GM19438 (cell line): ENCODE measurements around the gene COL5A2.

ENCODE experiments used
- ATAC-seq: cut with Tn5 transposase; IDR thresholded peaks from one replicate; pipeline ENCODE4 v1.9.1; 2021; ENCODE audit warnings: low read depth; ENCODE audit not compliant: unreplicated experiment

Gene COL5A2

GRCh38 chr2:189179570-189179950 is at the start of gene COL5A2:
COL5A2 (minus strand) TSS chr2:189179761; CDS start chr2:189179604, 157 bp downstream.
- no peak for ATAC-seq

GRCh38 chr2:189226017-189226416 is 46.5 kb upstream of the COL5A2 start:
- ATAC-seq: no peak

GRCh38 chr2:189225032-189225431 is 45.5 kb upstream of the COL5A2 start:
- ATAC-seq: no peak

- ATAC-seq: no peak
Observed at GRCh38 chr2:189222468-189223105, 43.0 kb upstream of the COL5A2 start.

GRCh38 chr2:189221811-189222467 is 42.4 kb upstream of the COL5A2 start:
- no peak for ATAC-seq

GRCh38 chr2:189218236-189218635 is 38.7 kb upstream of the COL5A2 start:
- ATAC-seq: no peak

- ATAC-seq: no peak
Observed at GRCh38 chr2:189217541-189217940, 38.0 kb upstream of the COL5A2 start.

- no peak for ATAC-seq
Observed at GRCh38 chr2:189217051-189217450, 37.5 kb upstream of the COL5A2 start.

GRCh38 chr2:189214484-189214883 is 34.9 kb upstream of the COL5A2 start:
- ATAC-seq: no peak

- no peak for ATAC-seq
Observed at GRCh38 chr2:189213250-189213649, 33.7 kb upstream of the COL5A2 start.

- ATAC-seq: no peak
Observed at GRCh38 chr2:189210250-189211087, 30.9 kb upstream of the COL5A2 start.

GRCh38 chr2:189208254-189208653 is 28.7 kb upstream of the COL5A2 start:
- no peak for ATAC-seq

- no peak for ATAC-seq
Observed at GRCh38 chr2:189204322-189204941, 24.9 kb upstream of the COL5A2 start.

GRCh38 chr2:189203177-189203799 is 23.7 kb upstream of the COL5A2 start:
- no peak for ATAC-seq

GRCh38 chr2:189199797-189200196 is 20.2 kb upstream of the COL5A2 start:
- ATAC-seq: no peak

GRCh38 chr2:189192766-189193165 is 13.2 kb upstream of the COL5A2 start:
- no peak for ATAC-seq

GRCh38 chr2:189191766-189192165 is 12.2 kb upstream of the COL5A2 start:
- no peak for ATAC-seq

GRCh38 chr2:189190685-189191084 is 11.1 kb upstream of the COL5A2 start:
- ATAC-seq: no peak

GRCh38 chr2:189188115-189188805 is 8.7 kb upstream of the COL5A2 start:
- no peak for ATAC-seq

- no peak for ATAC-seq
Observed at GRCh38 chr2:189183170-189183569, 3.6 kb upstream of the COL5A2 start.
